Heart right ventricle (tissue), 16 donors: ENCODE results near the gene GIT1. TPM values are rescaled to one million over a fixed set of nuclear protein-coding genes. Genes with fewer than 3 reads are reported as not detected.

Experiments used
- ATAC-seq, 8 donors: fragments of 200-7000 bp; cut with Tn5 transposase; one replicate each; pipeline ENCODE4 v1.9.1; 2020; ENCODE audit warnings: mild to moderate bottlenecking in 8 of 8, moderate library complexity in 8 of 8, moderate number of reproducible peaks in 1 of 8
- DNase-seq, 2 donors: peaks; one replicate each; pipeline ENCODE4 v3.0.0-alpha.2; 2020
- H3K27ac ChIP-seq, 10 donors: fragments of 200-600 bp; sonication (generic) in 2 of 10; one replicate each; pipeline versions ENCODE4 v1.5.0 to v1.8.0; 2020 to 2022; ENCODE audit warnings: mild to moderate bottlenecking in 3 of 10
- H3K27me3 ChIP-seq, 7 donors: fragments of 200-600 bp; one replicate each; pipeline ENCODE4 v1.8.0; 2021 to 2022; ENCODE audit warnings: mild to moderate bottlenecking in 2 of 7
- H3K36me3 ChIP-seq, 9 donors: fragments of 200-600 bp; sonication (generic) in 1 of 9; one replicate each; pipeline versions ENCODE4 v1.5.0 to v1.8.0; 2020 to 2022; ENCODE audit warnings: mild to moderate bottlenecking in 2 of 9
- H3K4me1 ChIP-seq, 9 donors: fragments of 200-600 bp; sonication (generic) in 1 of 9; one replicate each; pipeline versions ENCODE4 v1.5.0 to v1.8.0; 2020 to 2022; ENCODE audit warnings: mild to moderate bottlenecking in 4 of 9
- H3K4me3 ChIP-seq, 10 donors: fragments of 200-600 bp; sonication (generic) in 2 of 10; one replicate each; pipeline versions ENCODE4 v1.5.0 to v1.8.0; 2020 to 2022; ENCODE audit warnings: mild to moderate bottlenecking in 7 of 10, moderate library complexity in 2 of 10
- H3K9me3 ChIP-seq, 11 donors: fragments of 200-600 bp in 10 of 11; sonication (generic) in 2 of 11; one replicate each; pipeline versions ENCODE4 v1.5.0 to v1.8.0; 2013 to 2022; ENCODE audit warnings: mild to moderate bottlenecking in 2 of 11, control low read depth in 1 of 11, moderate library complexity in 1 of 11
- WGBS, 2 donors: extraction: QIAGEN DNeasy Blood & Tissue Kit; methylation state at CpG; one replicate each; pipeline ENCODE4 v1.1.7; 2013; ENCODE audit warnings: inconsistent platforms in 1 of 2; 5-methylcytosine and 5-hydroxymethylcytosine counted together
- intact Hi-C, 10 donors: fragments of 100-400 bp; cut with DNase I; formaldehyde crosslinking; loops; one replicate each; pipeline versions ENCODE4 v1.11.1 to v1.14.2; 2022
- polyA plus RNA-seq, 2 donors: library from polyadenylated mRNA; stranded (reverse); fragments of 200-250 nt; gene quantifications; one replicate each; pipeline ENCODE4 v1.2.3, GENCODE V29; 2013
- total RNA-seq, 10 donors: library from RNA; stranded (reverse); fragmentation: NEBNext Ultra II Directional in 3 of 10; extraction: Animal tissue kit (Norgen Biotek cat#: 25700) in 3 of 10; gene quantifications; one replicate each; pipeline versions ENCODE4 v1.2.1 to v1.2.4, GENCODE V29; 2021 to 2023
- TF ChIP-seq, protein P1 (sequence below), 9 donors: fragments of 200-600 bp; sonication (generic) in 2 of 9; IDR thresholded peaks; one replicate each; pipeline versions ENCODE4 v1.5.0 to v1.8.0; 2021 to 2022; ENCODE audit warnings: antibody characterized with exemption in 9 of 9, mild to moderate bottlenecking in 5 of 9, moderate library complexity in 1 of 9
- donor health status: Arrhythmogenic right ventricular cardiomyopathy.
- donor health status: ischemic (EF 13 %, LVEDD 7.1; RV severe dilation, severe dysfunction).
- donor health status: healthy with polysubstance abuse.
- donor health status: DM: no; HTN: yes; CAD: no.
- donor health status: DM: no; HTN: no; CAD: no.
- donor health status: ischemic (EF 25% LVEDD 6.9; RV normal size, moderate dysfunction).
- donor health status: ischemic (EF 25% LVEDD 5.7; RV mildly dilated, moderate dysfunction).
- donor health status: healthy.
- donor health status: DM: yes; HTN: yes; CAD: no.
- donor health status: Ischemic cardiomyopathy.
- donor health status: ischemic (EF 35%, LVEDD 5.7; RV mildly dilated, moderate dysfunction).
- donor health status: nonischemic (EF 11% LVEDD 7.7; RV severe dilation, severe dysfunction).
- donor health status: DM: yes; HTN: yes; CAD: no.
- donor health status: PGD.
- donor health status: ischemic (EF 29% LVEDD 5.4; RV normal size, mild dysfunction).
- donor health status: nonischemic (EF 23%, LVEDD 6.1; RV moderate dilation, normal function).

Gene GIT1
- total and polyA plus RNA-seq, 12 donors: 20.6 to 35.4 (median 28.9) TPM

DNA sequence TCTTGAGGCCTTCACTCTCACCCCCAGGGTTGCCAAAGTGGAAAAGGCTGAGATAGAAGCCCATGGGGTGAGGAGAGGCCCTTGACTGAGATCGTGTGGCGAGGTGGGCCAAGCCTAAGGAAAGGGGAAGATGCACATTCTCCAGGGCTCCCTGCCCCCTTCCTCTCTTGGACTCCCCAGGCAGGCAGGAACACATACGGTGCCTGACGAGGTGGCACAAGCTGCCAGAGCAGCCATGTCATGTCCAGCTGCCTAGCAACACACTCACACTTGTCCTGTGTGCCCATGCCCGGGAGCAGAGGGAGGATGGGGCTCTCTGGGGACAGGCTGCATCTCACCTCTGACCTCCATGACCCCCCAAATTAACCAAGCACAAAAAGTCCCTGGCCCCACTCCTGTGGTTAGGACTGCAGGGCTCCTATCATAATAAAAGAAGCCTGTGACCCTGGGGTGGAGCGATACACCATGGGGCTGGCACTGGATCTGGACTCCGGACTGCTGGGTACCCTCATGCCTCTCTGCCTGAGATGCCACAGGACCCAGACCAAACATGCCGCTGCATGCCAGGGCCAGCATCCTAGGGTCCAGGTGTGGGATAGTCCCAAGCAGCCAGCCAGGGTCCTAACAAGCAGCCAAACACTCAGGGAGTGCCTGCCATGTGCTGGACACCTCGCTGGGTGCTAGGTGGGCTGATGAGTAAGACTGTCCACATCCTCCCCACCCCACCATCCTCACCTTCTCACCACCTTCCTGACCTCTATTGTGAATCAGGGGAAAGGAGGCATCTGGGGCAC, 2.6 kb downstream of the GIT1 start:
- peak in 1 of 2 donors; percentile 9 for DNase-seq
- intact Hi-C loops: no loop called here
- TF ChIP-seq, protein P1, sequence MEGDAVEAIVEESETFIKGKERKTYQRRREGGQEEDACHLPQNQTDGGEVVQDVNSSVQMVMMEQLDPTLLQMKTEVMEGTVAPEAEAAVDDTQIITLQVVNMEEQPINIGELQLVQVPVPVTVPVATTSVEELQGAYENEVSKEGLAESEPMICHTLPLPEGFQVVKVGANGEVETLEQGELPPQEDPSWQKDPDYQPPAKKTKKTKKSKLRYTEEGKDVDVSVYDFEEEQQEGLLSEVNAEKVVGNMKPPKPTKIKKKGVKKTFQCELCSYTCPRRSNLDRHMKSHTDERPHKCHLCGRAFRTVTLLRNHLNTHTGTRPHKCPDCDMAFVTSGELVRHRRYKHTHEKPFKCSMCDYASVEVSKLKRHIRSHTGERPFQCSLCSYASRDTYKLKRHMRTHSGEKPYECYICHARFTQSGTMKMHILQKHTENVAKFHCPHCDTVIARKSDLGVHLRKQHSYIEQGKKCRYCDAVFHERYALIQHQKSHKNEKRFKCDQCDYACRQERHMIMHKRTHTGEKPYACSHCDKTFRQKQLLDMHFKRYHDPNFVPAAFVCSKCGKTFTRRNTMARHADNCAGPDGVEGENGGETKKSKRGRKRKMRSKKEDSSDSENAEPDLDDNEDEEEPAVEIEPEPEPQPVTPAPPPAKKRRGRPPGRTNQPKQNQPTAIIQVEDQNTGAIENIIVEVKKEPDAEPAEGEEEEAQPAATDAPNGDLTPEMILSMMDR (IDR thresholded peaks at IDR 0.05): no peak
- Histone ChIP-seq H3K4me1 (peaks cover 22 to 84% (median 72%) of the 10 kb centered on the region in 9 donors), H3K36me3 (peaks cover 0 to 18% (median 5%) of the 10 kb centered on the region in 9 donors), H3K9me3 (no peaks in the 10 kb centered on the region), H3K27me3 (no peaks in the 10 kb centered on the region), H3K27ac (peak overlapping the region; percentile 30 to 96 (median 90)), H3K4me3 (peak overlapping the region in 7 of 10 donors; percentile 8 to 95 (median 92))
- ATAC-seq: no peak
- 60 to 66% methylated on average over 8 to 9 of the region's 9 CpGs for WGBS, 2 donors

DNA sequence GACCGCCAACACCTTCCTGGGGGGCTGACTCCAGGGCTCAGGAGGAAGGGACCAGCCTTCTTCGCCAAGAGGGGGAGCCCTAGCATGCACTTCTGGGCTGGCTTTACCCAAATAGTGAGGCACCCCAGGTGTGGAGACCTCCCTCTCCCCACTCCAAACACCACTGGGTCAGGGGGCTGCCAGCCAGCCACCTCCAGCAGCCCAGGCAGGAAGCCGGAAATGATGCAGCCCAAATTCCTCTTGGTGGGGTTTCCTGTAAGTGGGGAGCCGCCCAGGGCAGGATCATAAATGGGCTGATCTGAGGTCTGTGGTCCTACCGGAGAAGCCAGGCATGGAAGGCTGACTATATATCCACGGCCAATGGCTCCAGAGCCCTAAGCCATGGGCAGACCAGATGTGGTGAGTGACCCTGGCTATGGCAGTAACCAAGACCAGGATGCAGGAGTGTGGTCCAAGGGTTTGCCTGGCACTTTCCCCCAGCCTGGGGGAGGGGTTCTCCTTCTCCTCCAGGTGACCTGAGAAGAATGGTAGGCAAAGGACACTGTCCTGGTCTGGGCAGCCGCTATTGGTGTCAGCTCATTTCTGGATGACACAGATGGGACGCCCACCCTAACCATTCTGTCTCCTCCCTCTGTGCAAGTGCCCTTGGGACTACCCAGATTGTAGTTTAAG, 4.2 kb downstream of the GIT1 start:
- Histone ChIP-seq H3K27me3 (no peaks in the 10 kb centered on the region), H3K4me1 (peaks cover 10 to 84% (median 60%) of the 10 kb centered on the region in 9 donors), H3K9me3 (no peaks in the 10 kb centered on the region), H3K4me3 (peak overlapping the region; percentile 16 to 95 (median 45)), H3K36me3 (peaks cover 0 to 35% (median 15%) of the 10 kb centered on the region in 9 donors), H3K27ac (peak overlapping the region; percentile 77 to 96 (median 90))
- peak in 7 of 8 donors; percentile 2 to 71 (median 41) for ATAC-seq
- TF ChIP-seq, protein P1 (IDR thresholded peaks at IDR 0.05): peak in 4 of 9 donors; percentile 12 to 42 (median 38)
- 64 to 69% methylated on average over 8 of the region's 8 CpGs for WGBS, 2 donors
- peak; percentile 50 to 72 for DNase-seq
- intact Hi-C loops: no loop called here

DNA sequence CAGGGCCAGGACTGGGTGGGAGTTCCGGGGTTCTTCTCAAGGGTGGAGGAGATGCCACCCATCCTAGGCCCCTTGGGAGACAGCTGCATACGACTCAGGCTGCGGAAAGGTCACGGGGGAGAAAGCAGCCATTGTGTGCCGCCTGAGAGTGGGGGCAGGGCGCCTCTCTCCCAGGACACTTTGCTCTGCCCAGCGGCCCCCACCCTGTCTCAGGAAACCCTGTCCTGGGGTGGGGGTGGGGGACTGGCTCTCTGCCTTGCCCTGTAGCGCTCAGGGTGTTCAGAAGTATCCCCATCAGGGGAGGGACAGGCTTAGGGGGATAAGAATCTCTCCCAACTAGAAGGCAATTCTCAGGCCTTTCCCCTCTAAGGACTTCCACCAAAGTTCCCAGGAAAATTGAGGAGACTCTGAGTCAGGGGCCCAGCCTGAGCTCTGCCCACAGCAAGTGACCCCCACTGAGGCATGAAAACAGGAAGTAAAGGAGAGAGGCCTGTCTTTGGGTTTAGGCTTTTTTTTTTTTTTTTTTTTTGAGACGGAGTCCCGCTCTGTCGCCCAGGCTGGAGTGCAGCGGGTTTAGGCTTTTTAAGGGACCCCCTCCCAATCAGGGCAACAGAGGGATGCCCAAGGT, 4.9 kb downstream of the GIT1 start:
- 44 to 56% methylated on average over 12 of the region's 12 CpGs for WGBS, 2 donors
- TF ChIP-seq, protein P1 (IDR thresholded peaks at IDR 0.05): no peak
- intact Hi-C loops: loop anchor here in 2 of 10 donors (5.0 kb wide), 2 partner anchors 193 to 508 kb away; no protein-coding TSS in a partner anchor
- peaks cover 10 to 82% (median 56%) of the 10 kb centered on the region in 9 donors for H3K4me1 ChIP-seq
- no peaks in the 10 kb centered on the region for H3K27me3 ChIP-seq
- peaks cover 0 to 41% (median 15%) of the 10 kb centered on the region in 9 donors for H3K36me3 ChIP-seq
- peak in 7 of 8 donors; percentile 22 to 65 (median 38) for ATAC-seq
- peak overlapping the region in 9 of 10 donors; percentile 28 to 95 (median 47) for H3K4me3 ChIP-seq
- H3K9me3 ChIP-seq: no peaks in the 10 kb centered on the region
- H3K27ac ChIP-seq: peak overlapping the region; percentile 77 to 96 (median 90)
- peak; percentile 41 to 58 for DNase-seq
